Gastrocnemius medialis (tissue), 4 donors: ENCODE measurements around the gene ZNF341. TPM values are rescaled to one million over a fixed set of nuclear protein-coding genes. Genes with fewer than 3 reads are reported as not detected.

Experiments used
- ATAC-seq, 2 donors: fragments of 150-250 bp; one replicate each; pipeline ENCODE4 v1.9.1; 2016
- DNase-seq, 2 donors: peaks; one replicate each; pipeline ENCODE4 v3.0.0-alpha.2; 2019
- H3K27ac ChIP-seq, 4 donors: fragments of 200-600 bp; sonication (generic); 1 replicate in 1 of 4; 2 replicates in 3 of 4; pipeline ENCODE4 v1.5.1; 2016 to 2018; ENCODE audit warnings: mild to moderate bottlenecking in 2 of 4, moderate library complexity in 1 of 4
- H3K27me3 ChIP-seq, 3 donors: fragments of 200-600 bp; sonication (generic) in 2 of 3; 1 replicate in 1 of 3; 2 replicates in 2 of 3; pipeline versions ENCODE4 v1.5.1 to v1.6.0; 2016 to 2019; ENCODE audit warnings: mild to moderate bottlenecking in 1 of 3, moderate library complexity in 1 of 3
- H3K36me3 ChIP-seq, 2 donors: fragments of 200-600 bp; sonication (generic) in 1 of 2; one replicate each; pipeline ENCODE4 v1.5.1; 2017 to 2018
- H3K4me1 ChIP-seq, 2 donors: fragments of 200-600 bp; sonication (generic) in 1 of 2; one replicate each; pipeline ENCODE4 v1.5.1; 2016 to 2017; ENCODE audit warnings: mild to moderate bottlenecking in 2 of 2
- H3K4me3 ChIP-seq, 4 donors: fragments of 200-600 bp; sonication (generic) in 3 of 4; 1 replicate in 1 of 4; 2 replicates in 3 of 4; pipeline ENCODE4 v1.5.1; 2016 to 2019; ENCODE audit warnings: mild to moderate bottlenecking in 2 of 4
- H3K9me3 ChIP-seq, 3 donors: fragments of 200-600 bp; sonication (generic) in 2 of 3; 1 replicate in 1 of 3; 2 replicates in 2 of 3; pipeline ENCODE4 v1.5.1; 2016 to 2019
- CTCF ChIP-seq, 5 experiments: fragments of 450-650 bp in 3 of 5; fragments of 200-600 bp in 2 of 5; sonication (generic) in 2 of 5; IDR thresholded peaks in 4 of 5; conservative IDR thresholded peaks in 1 of 5; 1 replicate in 4 of 5; 2 replicates in 1 of 5; pipeline ENCODE4 v1.5.1; 2016 to 2019; ENCODE audit warnings: antibody characterized with exemption in 5 of 5, mild to moderate bottlenecking in 3 of 5, moderate library complexity in 3 of 5
- POLR2A ChIP-seq, 2 donors: fragments of 450-650 bp; IDR thresholded peaks; one replicate each; pipeline ENCODE4 v1.6.1; 2017; ENCODE audit warnings: antibody characterized with exemption in 2 of 2, mild to moderate bottlenecking in 2 of 2, moderate library complexity in 2 of 2
- in situ Hi-C, 4 donors: fragments of 200-750 bp; cut with MboI; loops; one replicate each; pipeline versions ENCODE4 v1.15.0 to v1.8.0; 2017; ENCODE audit warnings: low sequenced_read_pairs in 4 of 4
- intact Hi-C: fragments of 100-400 bp; cut with DNase I; formaldehyde crosslinking; loops from one replicate; pipeline ENCODE4 v1.15.1; 2023; ENCODE audit warnings: low total_unique reads
- total RNA-seq, 4 donors: library from RNA; depleted of rRNA; stranded (reverse); fragments of >200 nt; gene quantifications; one replicate each; pipeline versions ENCODE4 v1.1.0 to v1.2.3, GENCODE V29; 2016

The ZNF341 gene
- total RNA-seq, 4 donors from 2014 or later, result 1.8 to 4.6 (median 2.6) TPM

GRCh38 chr20:33707668-33708067, 24.1 kb upstream of the ZNF341 start:
- Histone ChIP-seq H3K36me3 (peaks cover 0 to 26% of the 10 kb centered on the region in 2 donors), H3K9me3 (no peaks in the 10 kb centered on the region), H3K27me3 (no peaks in the 10 kb centered on the region), H3K4me1 (no peaks in the 10 kb centered on the region), H3K4me3 (no peak overlapping the region), H3K27ac (no peak overlapping the region)
- DNase-seq (no peak), ATAC-seq (no peak)
- intact Hi-C loops (no loop called here), in situ Hi-C loops (no loop called here)
- TF ChIP-seq POLR2A (IDR thresholded peaks at IDR 0.05) (no peak), CTCF (IDR thresholded peaks at IDR 0.05 in 4 of 5, conservative IDR thresholded peaks at IDR 0.05 in 1 of 5) (no peak)

DNA sequence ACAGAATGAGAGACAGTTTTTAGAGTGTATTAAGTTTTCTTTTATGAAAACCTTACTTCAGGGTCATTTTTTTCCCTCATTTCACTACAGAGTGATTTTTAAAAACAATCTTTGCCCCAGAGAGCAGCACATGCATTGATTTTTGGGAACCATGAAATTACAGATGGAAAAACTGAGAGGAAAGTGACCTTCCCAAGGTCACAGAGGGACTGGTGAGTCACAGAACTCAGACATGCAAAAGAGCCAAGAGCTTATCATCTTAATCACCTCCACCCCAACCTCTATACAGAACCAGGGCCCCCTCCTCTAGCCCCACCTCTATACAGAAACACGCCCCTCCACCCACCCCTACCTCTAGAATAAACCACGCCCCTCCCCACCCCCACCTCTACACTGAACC, 22.4 kb upstream of the ZNF341 start:
- H3K4me1 ChIP-seq, result no peaks in the 10 kb centered on the region
- intact Hi-C loops (no loop called here), in situ Hi-C loops (no loop called here)
- no peaks in the 10 kb centered on the region for H3K9me3 ChIP-seq
- peaks cover 0 to 40% of the 10 kb centered on the region in 2 donors for H3K36me3 ChIP-seq
- ATAC-seq (no peak), DNase-seq (no peak)
- H3K4me3 ChIP-seq, result no peak overlapping the region
- no peak for TF ChIP-seq POLR2A (IDR thresholded peaks at IDR 0.05)
- no peak for TF ChIP-seq CTCF (IDR thresholded peaks at IDR 0.05 in 4 of 5, conservative IDR thresholded peaks at IDR 0.05 in 1 of 5)
- H3K27ac ChIP-seq, result no peak overlapping the region
- no peaks in the 10 kb centered on the region for H3K27me3 ChIP-seq

- Histone ChIP-seq H3K27ac (no peak overlapping the region), H3K4me1 (no peaks in the 10 kb centered on the region), H3K4me3 (no peak overlapping the region), H3K9me3 (no peaks in the 10 kb centered on the region), H3K36me3 (peaks cover 0 to 41% of the 10 kb centered on the region in 2 donors), H3K27me3 (no peaks in the 10 kb centered on the region)
- ATAC-seq (no peak), DNase-seq (no peak)
- no peak for TF ChIP-seq POLR2A (IDR thresholded peaks at IDR 0.05)
- no peak for TF ChIP-seq CTCF (IDR thresholded peaks at IDR 0.05 in 4 of 5, conservative IDR thresholded peaks at IDR 0.05 in 1 of 5)
- in situ Hi-C loops (no loop called here), intact Hi-C loops (no loop called here)
Measured at GRCh38 chr20:33709905-33710541, 21.8 kb upstream of the ZNF341 start.

DNA sequence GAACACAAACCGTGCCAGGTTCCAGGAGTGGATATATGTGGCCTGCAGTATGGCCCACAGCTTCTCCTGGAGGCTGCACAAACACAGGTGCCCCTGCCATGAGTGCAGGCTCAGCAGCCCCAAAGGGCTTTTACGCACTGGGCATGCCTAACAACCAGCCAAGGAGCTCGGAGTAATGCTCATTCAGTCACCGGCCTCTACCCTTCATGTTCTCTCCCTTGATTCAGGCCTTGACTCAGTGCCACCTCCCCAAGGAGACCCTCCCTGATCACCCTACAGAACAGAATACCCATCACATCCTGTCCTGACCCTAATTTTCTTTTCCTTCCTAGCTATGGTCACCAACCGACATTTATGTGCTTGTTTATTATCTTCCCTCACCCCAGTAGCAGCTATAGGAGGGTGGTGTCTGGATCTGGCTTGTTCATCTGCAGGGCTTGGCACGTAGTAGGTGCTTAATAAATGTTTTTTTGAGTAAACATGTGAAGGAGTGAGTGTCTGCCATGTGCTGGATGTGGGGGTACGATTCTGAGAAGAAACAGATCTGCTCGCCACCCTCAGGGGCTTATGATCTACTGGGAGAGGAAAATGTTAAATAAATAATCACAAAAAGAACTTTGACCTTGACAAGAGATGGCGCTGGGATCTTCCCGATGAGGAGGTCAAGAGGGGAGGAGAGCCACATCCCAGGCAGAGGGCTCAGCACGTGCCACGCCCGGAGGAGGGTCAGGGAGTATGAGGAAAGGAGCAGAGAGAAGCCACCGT, 20.9 kb upstream of the ZNF341 start:
- no peak overlapping the region for H3K4me3 ChIP-seq
- H3K4me1 ChIP-seq, result no peaks in the 10 kb centered on the region
- DNase-seq (no peak), ATAC-seq (no peak)
- H3K27me3 ChIP-seq, result no peaks in the 10 kb centered on the region
- intact Hi-C loops (no loop called here), in situ Hi-C loops (no loop called here)
- peaks cover 0 to 41% of the 10 kb centered on the region in 2 donors for H3K36me3 ChIP-seq
- TF ChIP-seq POLR2A (IDR thresholded peaks at IDR 0.05), result no peak
- H3K27ac ChIP-seq, result no peak overlapping the region
- no peaks in the 10 kb centered on the region for H3K9me3 ChIP-seq

DNA sequence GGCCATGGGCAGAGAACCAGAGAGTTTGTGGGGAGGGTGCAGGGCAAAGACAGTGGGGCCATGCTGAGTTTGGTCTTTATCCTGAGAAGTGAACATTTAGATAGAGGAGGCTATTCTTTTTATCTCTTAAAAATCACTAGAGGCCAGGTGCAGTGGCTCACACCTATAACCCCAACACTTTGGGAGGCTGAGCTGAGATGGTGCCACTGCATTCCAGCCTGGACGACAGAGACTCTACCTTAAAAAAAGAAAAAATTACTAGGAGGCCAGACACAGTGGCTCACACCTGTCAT, 20.4 kb upstream of the ZNF341 start:
- in situ Hi-C loops, result no loop called here
- no peak for ATAC-seq
- TF ChIP-seq POLR2A (IDR thresholded peaks at IDR 0.05) (no peak), CTCF (IDR thresholded peaks at IDR 0.05 in 4 of 5, conservative IDR thresholded peaks at IDR 0.05 in 1 of 5) (no peak)
- Histone ChIP-seq H3K27me3 (no peaks in the 10 kb centered on the region), H3K36me3 (peaks cover 0 to 41% of the 10 kb centered on the region in 2 donors), H3K4me3 (no peak overlapping the region), H3K4me1 (no peaks in the 10 kb centered on the region), H3K27ac (no peak overlapping the region), H3K9me3 (no peaks in the 10 kb centered on the region)
- intact Hi-C loops, result no loop called here
- no peak for DNase-seq
